DOHH2 (cell line): ENCODE measurements around the gene RNF17.

ENCODE experiments used
- CTCF ChIP-seq: fragments of 200-600 bp; sonication (generic); IDR thresholded peaks from one replicate; pipeline ENCODE4 v1.5.1; 2014; ENCODE audit warnings: antibody characterized with exemption, mild to moderate bottlenecking, low read depth, low read length; ENCODE audit not compliant: poor library complexity, severe bottlenecking
- EZH2phosphoT487 ChIP-seq: fragments of 200-600 bp; sonication (generic); IDR thresholded peaks from 2 replicates; pipeline ENCODE4 v1.6.1; 2017; ENCODE audit warnings: borderline replicate concordance, mild to moderate bottlenecking, antibody characterized with exemption, low read length, moderate library complexity, mixed read lengths

DNA sequence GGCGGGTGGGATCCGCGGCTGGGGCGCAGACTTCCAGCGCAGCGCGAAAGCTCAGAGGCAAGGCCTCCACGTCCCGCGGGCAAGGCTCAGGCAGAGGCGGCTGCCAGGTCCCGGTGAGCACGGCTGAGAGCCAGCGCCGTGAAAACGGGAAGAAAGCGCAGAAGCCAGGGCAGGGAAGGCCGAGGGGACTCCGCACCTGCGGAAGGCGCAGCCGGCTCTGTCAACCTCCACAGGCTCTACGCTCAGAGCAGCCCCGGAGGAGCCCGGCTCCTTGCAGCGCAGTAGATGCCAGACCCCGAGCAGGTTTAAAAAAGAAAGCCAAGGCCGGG is 131.0 kb downstream of the RNF17 start:
- no peak for TF ChIP-seq CTCF
- TF ChIP-seq EZH2phosphoT487 = no peak
